GM12878 (cell line): Measurements from ENCODE around the gene SRRD. TPM values are rescaled to one million over a fixed set of nuclear protein-coding genes. Genes with fewer than 3 reads are reported as not detected.

ENCODE experiments used
- ATAC-seq: fragments of 200-7000 bp; cut with Tn5 transposase; 3 replicates; pipeline ENCODE4 v1.9.1; 2020; ENCODE audit warnings: mild to moderate bottlenecking, moderate library complexity
- BruUV-seq: library from RNA; stranded (reverse); fragments of 400-500 nt; replicated peaks from 2 replicates; lab custom pipeline; 2021; lab: Mats Ljungman, UMichigan
- CTCF ChIA-PET: fragments of 300-600 bp; sonication (Branson Sonifier 250); formaldehyde crosslinking; extraction: SDS; loops from one replicate; lab custom pipeline; 2021; ENCODE audit warnings: inconsistent platforms; lab: Yijun Ruan, JAX
- POLR2A ChIA-PET: fragments of 350-600 bp; formaldehyde crosslinking; extraction: SDS; loops from one replicate; lab custom pipeline; 2021; ENCODE audit warnings: inconsistent platforms; lab: Charles Lee
- RAD21 ChIA-PET: fragments of 300-600 bp; sonication (Branson Sonifier 250); formaldehyde crosslinking; loops from one replicate; lab custom pipeline; 2023; ENCODE audit warnings: antibody characterized with exemption; ENCODE audit not compliant: unreplicated experiment; lab: Charles Lee
- SMC1A ChIA-PET: fragments of 300-600 bp; sonication (Branson Sonifier 250); formaldehyde crosslinking; loops from one replicate; lab custom pipeline; 2023; ENCODE audit not compliant: unreplicated experiment, uncharacterized antibody; lab: Charles Lee
- DNase-seq: peaks from one replicate; pipeline ENCODE4 v3.0.0-alpha.2; 2011; ENCODE audit warnings: low read depth, low spot score
- FAIRE-seq: peaks from 3 replicates; lab custom pipeline; 2011; peaks lifted over from hg19 to GRCh38; lab: Jason Lieb, UNC
- H2AFZ ChIP-seq: 2 replicates; pipeline ENCODE4 v1.6.0; 2011; ENCODE audit warnings: low read depth, low read length, control low read depth; ENCODE audit not compliant: control insufficient read depth
- H3K27ac ChIP-seq: 2 replicates; pipeline ENCODE4 v1.5.1; 2011; ENCODE audit warnings: control low read depth; ENCODE audit not compliant: control insufficient read depth, insufficient read depth
- H3K27me3 ChIP-seq, 2 experiments: replicated peaks in 1 of 2; 2 replicates each; pipeline versions ENCODE4 v1.6.0 to v1.6.1; 2011; ENCODE audit warnings: low read length in 1 of 2; ENCODE audit not compliant: control insufficient read depth in 2 of 2, insufficient read depth in 2 of 2
- H3K36me3 ChIP-seq, 2 experiments: 2 replicates each; pipeline ENCODE4 v1.5.1; 2011; ENCODE audit warnings: low read length in 1 of 2; ENCODE audit not compliant: control insufficient read depth in 2 of 2, insufficient read depth in 2 of 2
- H3K4me1 ChIP-seq: 2 replicates; pipeline ENCODE4 v1.6.1; 2011; ENCODE audit warnings: mild to moderate bottlenecking, low read length, moderate library complexity, mixed read lengths; ENCODE audit not compliant: control insufficient read depth, insufficient read depth
- H3K4me2 ChIP-seq: 2 replicates; pipeline ENCODE4 v1.6.0; 2011; ENCODE audit warnings: control low read depth; ENCODE audit not compliant: control insufficient read depth, insufficient read depth
- H3K4me3 ChIP-seq: fragments of 200-600 bp; sonication (generic); 2 replicates; pipeline ENCODE4 v1.5.1; 2016
- H3K79me2 ChIP-seq: 2 replicates; pipeline ENCODE4 v1.6.0; 2011; ENCODE audit warnings: low read length; ENCODE audit not compliant: control insufficient read depth, insufficient read depth
- H3K9ac ChIP-seq: 2 replicates; pipeline ENCODE4 v1.8.0; 2011; ENCODE audit warnings: low read length, control low read depth, mixed read lengths; ENCODE audit not compliant: control insufficient read depth, insufficient read depth
- H3K9me3 ChIP-seq: replicated peaks from 3 replicates; pipeline ENCODE4 v1.5.1; 2011; ENCODE audit warnings: mild to moderate bottlenecking, low read length; ENCODE audit not compliant: control insufficient read depth, insufficient read depth
- H4K20me1 ChIP-seq: 2 replicates; pipeline ENCODE4 v1.6.0; 2011; ENCODE audit not compliant: control insufficient read depth, insufficient read depth
- CHD4 ChIP-seq: fragments of 200-600 bp; sonication (generic); IDR thresholded peaks from 2 replicates; pipeline ENCODE4 v1.6.1; 2016; ENCODE audit warnings: mild to moderate bottlenecking
- EZH2 ChIP-seq: IDR thresholded peaks from 2 replicates; pipeline ENCODE4 v1.6.1; 2012; ENCODE audit warnings: low read depth, mild to moderate bottlenecking, control low read depth, inconsistent platforms, low read length, borderline replicate concordance; ENCODE audit not compliant: control insufficient read depth
- GABPA ChIP-seq: IDR thresholded peaks from 2 replicates; pipeline ENCODE4 v1.6.1; 2014; ENCODE audit warnings: antibody characterized with exemption, low read depth, mild to moderate bottlenecking, inconsistent platforms
- MEF2A ChIP-seq: IDR thresholded peaks from 2 replicates; pipeline ENCODE4 v1.6.1; 2011; ENCODE audit warnings: low read depth, mild to moderate bottlenecking, low read length, moderate library complexity; ENCODE audit not compliant: insufficient read depth
- NFYA ChIP-seq: IDR thresholded peaks from 2 replicates; pipeline ENCODE4 v1.6.1; 2011; ENCODE audit warnings: low read depth, mild to moderate bottlenecking, low read length, improper control_type of control experiment, borderline replicate concordance
- NR2C1 ChIP-seq: fragments of 450-650 bp; IDR thresholded peaks from 2 replicates; pipeline ENCODE4 v1.6.1; 2017; ENCODE audit warnings: antibody characterized with exemption, mild to moderate bottlenecking, moderate library complexity
- RFX5 ChIP-seq: IDR thresholded peaks from 2 replicates; pipeline ENCODE4 v1.6.1; 2011; ENCODE audit warnings: low read depth, low read length, improper control_type of control experiment
- STAT3 ChIP-seq: IDR thresholded peaks from 2 replicates; pipeline ENCODE4 v1.6.1; 2011; ENCODE audit warnings: low read depth, low read length, improper control_type of control experiment
- TCF12 ChIP-seq: IDR thresholded peaks from 2 replicates; pipeline ENCODE4 v1.6.1; 2011; ENCODE audit warnings: low read depth, mild to moderate bottlenecking, low read length
- TCF3 ChIP-seq: IDR thresholded peaks from 2 replicates; pipeline ENCODE4 v1.6.1; 2012; ENCODE audit warnings: low read depth, mild to moderate bottlenecking, low read length, borderline replicate concordance; ENCODE audit not compliant: insufficient read depth
- ZNF622 ChIP-seq: fragments of 450-650 bp; IDR thresholded peaks from 2 replicates; pipeline ENCODE4 v1.6.1; 2017; ENCODE audit warnings: mild to moderate bottlenecking, inconsistent platforms
- ZSCAN29 ChIP-seq: fragments of 450-650 bp; IDR thresholded peaks from 2 replicates; pipeline ENCODE4 v1.6.1; 2017; ENCODE audit warnings: mild to moderate bottlenecking, moderate library complexity
- WGBS: methylation state at CpG from one replicate; pipeline ENCODE4 v1.1.6; 2016; ENCODE audit warnings: low lambda C conversion rate; ENCODE audit not compliant: insufficient replicate concordance, insufficient coverage; ENCODE audit errors: missing lambda C conversion rate; 5-methylcytosine and 5-hydroxymethylcytosine counted together
- in situ Hi-C: fragments of 300-500 bp; cut with MboI; formaldehyde crosslinking; loops from 9 replicates; pipeline ENCODE4 v1.14.3; 2018; ENCODE audit warnings: mixed read lengths
- intact Hi-C: fragments of 100-400 bp; cut with micrococcal nuclease; formaldehyde crosslinking; loops from one replicate; pipeline ENCODE4 v1.14.2; 2022; ENCODE audit not compliant: unreplicated experiment
- polyA plus RNA-seq, 11 experiments: library from polyadenylated mRNA; depleted of rRNA in 4 of 11; unstranded in 6 of 11; stranded (reverse) in 5 of 11; fragments of >200 nt; fragmentation: Nextera tagmentation in 4 of 11; fragmentation: Illumina TruSeq in 1 of 11; extraction: Ambion mirVana in 4 of 11; extraction: Trizol in 1 of 11; gene quantifications; 1 replicate in 1 of 11; 2 replicates in 10 of 11; pipeline versions ENCODE4 v1.2.1 to v1.2.3, GENCODE V29; 2011 to 2016; ENCODE audit warnings: inconsistent platforms in 2 of 11, missing spikeins in 2 of 11, low read depth in 1 of 11
- total RNA-seq, 4 experiments: library from RNA; depleted of rRNA in 3 of 4; stranded (reverse); fragments of >200 nt in 3 of 4; fragmentation: Illumina TruSeq in 1 of 4; extraction: Trizol in 1 of 4; gene quantifications; 2 replicates each; pipeline versions ENCODE4 v1.2.1 to v1.2.3, GENCODE V29; 2013 to 2021
- TF ChIP-seq, protein P1 (sequence below), 3 experiments: IDR thresholded peaks in 2 of 3; conservative IDR thresholded peaks in 1 of 3; 2 replicates each; pipeline ENCODE4 v1.5.1; 2011; ENCODE audit warnings: low read depth in 3 of 3, low read length in 3 of 3, mild to moderate bottlenecking in 3 of 3, control low read depth in 2 of 3, moderate library complexity in 2 of 3, inconsistent platforms in 1 of 3, mixed read lengths in 1 of 3; ENCODE audit not compliant: control insufficient read depth in 2 of 3, insufficient read depth in 1 of 3; ENCODE audit errors: extremely low read depth in 1 of 3
- TF ChIP-seq, protein P2 (sequence below): IDR thresholded peaks from 2 replicates; pipeline ENCODE4 v1.6.1; 2012; ENCODE audit warnings: low read depth, low read length, improper control_type of control experiment

The SRRD gene
- total and polyA plus RNA-seq, 10 of the 15 experiments (the other 5 are each of a cell fraction or from before 2014, with no cell fraction given): 4.1 to 50.6 (median 27.5) TPM

GRCh38 chr22:26534171-26534855 is 50.6 kb downstream of the SRRD start:
- ChIA-PET CTCF (interaction anchor here (1.0 to 6.1 kb wide), 4 partner anchors 31 to 55 kb away, joined by 3 to 44 read pairs (median 4); no protein-coding TSS in a partner anchor), RAD21 (interaction anchor here (0.9 to 3.2 kb wide), 4 partner anchors 19 to 131 kb away, joined by 3 to 12 read pairs (median 5); no protein-coding TSS in a partner anchor), SMC1A (interaction anchor here (1.5 to 2.0 kb wide), 3 partner anchors 9 to 53 kb away, joined by 3 to 7 read pairs (median 6); no protein-coding TSS in a partner anchor), POLR2A (interaction anchor here (0.6 to 1.1 kb wide), 3 partner anchors 9 to 108 kb away, joined by 3 read pairs; no protein-coding TSS in a partner anchor)
- Histone ChIP-seq H3K9ac (no peak overlapping the region), H3K27me3 (no peaks in the 10 kb centered on the region), H3K4me2 (no peak overlapping the region), H3K9me3 (no peaks in the 10 kb centered on the region), H4K20me1 (no peaks in the 10 kb centered on the region), H3K79me2 (no peaks in the 10 kb centered on the region), H3K4me3 (no peak overlapping the region), H3K27ac (no peak overlapping the region), H3K4me1 (peaks cover 25% of the 10 kb centered on the region), H2AFZ (no peak overlapping the region), H3K36me3 (peaks cover 0 to 13% of the 10 kb centered on the region in 2 experiments; a peak in 2 of 4 replicates)
- 75% methylated on average over 7 of the region's 7 CpGs for WGBS
- TF ChIP-seq CHD4 (no peak), GABPA (no peak), RFX5 (no peak), TCF12 (no peak), ZSCAN29 (no peak), MEF2A (no peak), NFYA (no peak), STAT3 (no peak), NR2C1 (no peak), ZNF622 (no peak), TCF3 (no peak), EZH2 (no peak)
- TF ChIP-seq, protein P1, sequence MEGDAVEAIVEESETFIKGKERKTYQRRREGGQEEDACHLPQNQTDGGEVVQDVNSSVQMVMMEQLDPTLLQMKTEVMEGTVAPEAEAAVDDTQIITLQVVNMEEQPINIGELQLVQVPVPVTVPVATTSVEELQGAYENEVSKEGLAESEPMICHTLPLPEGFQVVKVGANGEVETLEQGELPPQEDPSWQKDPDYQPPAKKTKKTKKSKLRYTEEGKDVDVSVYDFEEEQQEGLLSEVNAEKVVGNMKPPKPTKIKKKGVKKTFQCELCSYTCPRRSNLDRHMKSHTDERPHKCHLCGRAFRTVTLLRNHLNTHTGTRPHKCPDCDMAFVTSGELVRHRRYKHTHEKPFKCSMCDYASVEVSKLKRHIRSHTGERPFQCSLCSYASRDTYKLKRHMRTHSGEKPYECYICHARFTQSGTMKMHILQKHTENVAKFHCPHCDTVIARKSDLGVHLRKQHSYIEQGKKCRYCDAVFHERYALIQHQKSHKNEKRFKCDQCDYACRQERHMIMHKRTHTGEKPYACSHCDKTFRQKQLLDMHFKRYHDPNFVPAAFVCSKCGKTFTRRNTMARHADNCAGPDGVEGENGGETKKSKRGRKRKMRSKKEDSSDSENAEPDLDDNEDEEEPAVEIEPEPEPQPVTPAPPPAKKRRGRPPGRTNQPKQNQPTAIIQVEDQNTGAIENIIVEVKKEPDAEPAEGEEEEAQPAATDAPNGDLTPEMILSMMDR (IDR thresholded peaks at IDR 0.05 in 2 of 3, conservative IDR thresholded peaks at IDR 0.05 in 1 of 3; ENCODE audit: control insufficient read depth in 2 of 3, extremely low read depth in 1 of 3, insufficient read depth in 1 of 3, low read depth in 3 of 3, low read length in 3 of 3): no peak
- TF ChIP-seq, protein P2, sequence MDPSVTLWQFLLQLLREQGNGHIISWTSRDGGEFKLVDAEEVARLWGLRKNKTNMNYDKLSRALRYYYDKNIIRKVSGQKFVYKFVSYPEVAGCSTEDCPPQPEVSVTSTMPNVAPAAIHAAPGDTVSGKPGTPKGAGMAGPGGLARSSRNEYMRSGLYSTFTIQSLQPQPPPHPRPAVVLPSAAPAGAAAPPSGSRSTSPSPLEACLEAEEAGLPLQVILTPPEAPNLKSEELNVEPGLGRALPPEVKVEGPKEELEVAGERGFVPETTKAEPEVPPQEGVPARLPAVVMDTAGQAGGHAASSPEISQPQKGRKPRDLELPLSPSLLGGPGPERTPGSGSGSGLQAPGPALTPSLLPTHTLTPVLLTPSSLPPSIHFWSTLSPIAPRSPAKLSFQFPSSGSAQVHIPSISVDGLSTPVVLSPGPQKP: no peak
- in situ Hi-C loops: no loop called here
- ATAC-seq (no peak), FAIRE-seq (no peak), DNase-seq (no peak)
- intact Hi-C loops: no loop called here
- BruUV-seq: no TSS peak
